IMR-90 (cell line): Measurements from ENCODE around the gene SHLD1. TPM values are rescaled to one million over a fixed set of nuclear protein-coding genes. Genes with fewer than 3 reads are reported as not detected.

Experiments
- ATAC-seq: fragments of 200-7000 bp; cut with Tn5 transposase; 2 replicates; pipeline ENCODE4 v1.9.1; 2020; ENCODE audit warnings: low read depth, mild to moderate bottlenecking, moderate library complexity
- BruUV-seq: library from RNA; stranded (reverse); fragments of 400-500 nt; replicated peaks from 2 replicates; lab custom pipeline; 2021; lab: Mats Ljungman, UMichigan
- CTCF ChIA-PET: fragments of 300-600 bp; formaldehyde crosslinking; extraction: SDS; loops from one replicate; lab custom pipeline; 2021; ENCODE audit warnings: antibody characterized with exemption; lab: Yijun Ruan, JAX
- POLR2A ChIA-PET: fragments of 300-600 bp; sonication (Branson Sonifier 250); formaldehyde crosslinking; loops from one replicate; lab custom pipeline; 2022; ENCODE audit warnings: antibody characterized with exemption; ENCODE audit not compliant: unreplicated experiment; lab: Charles Lee
- DNase-seq: peaks from one replicate; pipeline ENCODE4 v3.0.0; 2013
- H2AFZ ChIP-seq: replicated peaks from 2 replicates; pipeline ENCODE3; 2013; ENCODE audit warnings: low read length, mild to moderate bottlenecking; ENCODE audit not compliant: poor library complexity
- H2AK5ac ChIP-seq: 2 replicates; pipeline ENCODE4 v1.6.1; 2013; ENCODE audit warnings: low read depth, low read length, inconsistent platforms
- H2AK9ac ChIP-seq: replicated peaks from 2 replicates; pipeline ENCODE3; 2013; ENCODE audit warnings: mild to moderate bottlenecking, low read depth, low read length, moderate library complexity; ENCODE audit not compliant: poor library complexity
- H2BK120ac ChIP-seq: 2 replicates; pipeline ENCODE4 v1.6.1; 2013; ENCODE audit warnings: low read depth, low read length, inconsistent platforms
- H2BK15ac ChIP-seq: 3 replicates; pipeline ENCODE4 v1.6.1; 2013; ENCODE audit warnings: low read depth, low read length, inconsistent platforms
- H2BK20ac ChIP-seq: 2 replicates; pipeline ENCODE4 v1.6.1; 2013; ENCODE audit warnings: low read depth, mild to moderate bottlenecking, inconsistent platforms, low read length, moderate library complexity
- H2BK5ac ChIP-seq: 2 replicates; pipeline ENCODE4 v1.6.1; 2013; ENCODE audit warnings: mild to moderate bottlenecking, low read depth, low read length, inconsistent platforms; ENCODE audit not compliant: poor library complexity, severe bottlenecking
- H3K14ac ChIP-seq: replicated peaks from 2 replicates; pipeline ENCODE4 v1.6.1; 2013; ENCODE audit warnings: low read depth, low read length, inconsistent platforms
- H3K18ac ChIP-seq: 2 replicates; pipeline ENCODE4 v1.6.1; 2013; ENCODE audit warnings: low read depth, low read length, control low read depth
- H3K23ac ChIP-seq: 2 replicates; pipeline ENCODE4 v1.6.1; 2013; ENCODE audit warnings: low read depth, low read length, inconsistent platforms
- H3K27ac ChIP-seq: 2 replicates; pipeline ENCODE4 v1.5.1; 2013; ENCODE audit warnings: mild to moderate bottlenecking, control low read depth, low read length; ENCODE audit not compliant: insufficient read depth
- H3K27me3 ChIP-seq: 2 replicates; pipeline ENCODE4 v1.6.1; 2013; ENCODE audit warnings: low read length; ENCODE audit not compliant: control insufficient read depth, insufficient read depth
- H3K36me3 ChIP-seq: 2 replicates; pipeline ENCODE4 v1.6.1; 2013; ENCODE audit warnings: low read length, mixed read lengths; ENCODE audit not compliant: control insufficient read depth, insufficient read depth
- H3K4ac ChIP-seq: 2 replicates; pipeline ENCODE4 v1.6.1; 2013; ENCODE audit warnings: low read depth, low read length, inconsistent platforms
- H3K4me1 ChIP-seq: 2 replicates; pipeline ENCODE4 v1.6.1; 2013; ENCODE audit warnings: low read length, mixed read lengths; ENCODE audit not compliant: control insufficient read depth, insufficient read depth
- H3K4me2 ChIP-seq: 2 replicates; pipeline ENCODE4 v1.6.1; 2013; ENCODE audit warnings: low read depth, mild to moderate bottlenecking, control low read depth, low read length, moderate library complexity
- H3K4me3 ChIP-seq: 2 replicates; pipeline ENCODE4 v1.5.1; 2013; ENCODE audit warnings: low read depth, mild to moderate bottlenecking, control low read depth, low read length, moderate library complexity; ENCODE audit not compliant: insufficient read depth
- H3K56ac ChIP-seq: 2 replicates; pipeline ENCODE4 v1.6.1; 2013; ENCODE audit warnings: low read length, inconsistent platforms; ENCODE audit not compliant: insufficient read depth; ENCODE audit errors: extremely low read depth
- H3K79me1 ChIP-seq, 2 experiments: 2 replicates each; pipeline ENCODE4 v1.6.1; 2013; ENCODE audit warnings: low read length in 2 of 2, inconsistent platforms in 1 of 2, low read depth in 1 of 2
- H3K9ac ChIP-seq: 2 replicates; pipeline ENCODE4 v1.6.1; 2013; ENCODE audit warnings: low read depth, low read length, control low read depth
- H3K9me1 ChIP-seq: 2 replicates; pipeline ENCODE4 v1.6.1; 2013; ENCODE audit warnings: low read length, inconsistent platforms; ENCODE audit not compliant: insufficient read depth
- H3K9me3 ChIP-seq: 2 replicates; pipeline ENCODE4 v1.6.1; 2013; ENCODE audit warnings: low read length; ENCODE audit not compliant: control insufficient read depth, insufficient read depth
- H4K20me1 ChIP-seq: 2 replicates; pipeline ENCODE4 v1.6.1; 2013; ENCODE audit warnings: low read length, inconsistent platforms; ENCODE audit not compliant: insufficient read depth
- H4K5ac ChIP-seq: 2 replicates; pipeline ENCODE4 v1.6.1; 2013; ENCODE audit warnings: mild to moderate bottlenecking, low read depth, low read length, control low read depth
- H4K8ac ChIP-seq, 2 experiments: 2 replicates each; pipeline ENCODE4 v1.6.1; 2013; ENCODE audit warnings: low read depth in 2 of 2, low read length in 2 of 2, control low read depth in 1 of 2, inconsistent platforms in 1 of 2
- H4K91ac ChIP-seq: 2 replicates; pipeline ENCODE4 v1.6.1; 2013; ENCODE audit warnings: low read depth, low read length, inconsistent platforms; ENCODE audit not compliant: insufficient read depth
- BHLHE40 ChIP-seq: fragments of 150-350 bp; IDR thresholded peaks from 2 replicates; pipeline ENCODE4 v1.6.1; 2016; ENCODE audit warnings: mild to moderate bottlenecking, low read depth, low read length
- CHD1 ChIP-seq: IDR thresholded peaks from 2 replicates; pipeline ENCODE4 v1.6.1; 2012; ENCODE audit warnings: low read depth, low read length, improper control_type of control experiment
- FOS ChIP-seq: fragments of 150-350 bp; IDR thresholded peaks from 2 replicates; pipeline ENCODE4 v1.6.1; 2016; ENCODE audit warnings: low read depth, low read length
- MAFK ChIP-seq: IDR thresholded peaks from 2 replicates; pipeline ENCODE4 v1.6.1; 2012; ENCODE audit warnings: low read depth, low read length, improper control_type of control experiment
- MAZ ChIP-seq: IDR thresholded peaks from 2 replicates; pipeline ENCODE4 v1.6.1; 2012; ENCODE audit warnings: low read depth, mild to moderate bottlenecking, low read length, improper control_type of control experiment, moderate library complexity, borderline replicate concordance
- MXI1 ChIP-seq: IDR thresholded peaks from 2 replicates; pipeline ENCODE4 v1.6.1; 2012; ENCODE audit warnings: low read depth, mild to moderate bottlenecking, low read length, moderate library complexity, borderline replicate concordance
- POLR2A ChIP-seq: IDR thresholded peaks from 2 replicates; pipeline ENCODE4 v1.6.1; 2012; ENCODE audit warnings: mild to moderate bottlenecking, low read depth, low read length
- RAD21 ChIP-seq: IDR thresholded peaks from 2 replicates; pipeline ENCODE4 v1.6.1; 2012; ENCODE audit warnings: low read length, improper control_type of control experiment
- RCOR1 ChIP-seq: IDR thresholded peaks from 2 replicates; pipeline ENCODE4 v1.6.1; 2012; ENCODE audit warnings: mild to moderate bottlenecking, low read length, improper control_type of control experiment; ENCODE audit not compliant: insufficient replicate concordance
- RFX5 ChIP-seq: IDR thresholded peaks from 2 replicates; pipeline ENCODE4 v1.8.0; 2012; ENCODE audit warnings: low read depth, mild to moderate bottlenecking, low read length, moderate library complexity
- SMC3 ChIP-seq: fragments of 150-350 bp; IDR thresholded peaks from 2 replicates; pipeline ENCODE4 v1.6.1; 2016; ENCODE audit warnings: low read depth, mild to moderate bottlenecking, antibody characterized with exemption, low read length, moderate library complexity
- WGBS, 2 experiments: methylation state at CpG; one replicate each; pipeline versions ENCODE4 v1.1.5 to v1.1.7; 2013; ENCODE audit warnings: missing lambda C conversion rate in 2 of 2; ENCODE audit not compliant: insufficient read length in 1 of 2; ENCODE audit errors: extremely low coverage in 2 of 2; 5-methylcytosine and 5-hydroxymethylcytosine counted together
- dilution Hi-C: fragments of 300-500 bp; cut with HindIII; formaldehyde crosslinking; loops from one replicate; pipeline ENCODE4 v1.14.3; 2018; ENCODE audit warnings: low sequenced_read_pairs; ENCODE audit not compliant: unreplicated experiment
- in situ Hi-C: fragments of 300-500 bp; cut with MboI; formaldehyde crosslinking; loops from 3 replicates; pipeline ENCODE4 v1.14.3; 2019; ENCODE audit warnings: low sequenced_read_pairs, inconsistent platforms, mixed read lengths
- intact Hi-C: fragments of 100-400 bp; cut with micrococcal nuclease; formaldehyde crosslinking; loops from 2 replicates; pipeline ENCODE4 v1.10.0; 2022
- polyA plus RNA-seq, 3 experiments: library from polyadenylated mRNA; depleted of rRNA; stranded (reverse); fragments of >200 nt; gene quantifications; 2 replicates each; pipeline ENCODE4 v1.2.3, GENCODE V29; 2012; ENCODE audit warnings: low replicate concordance in 1 of 3
- total RNA-seq: library from RNA; depleted of rRNA; stranded (reverse); fragments of >200 nt; gene quantifications from 2 replicates; pipeline ENCODE4 v1.2.3, GENCODE V29; 2012
- TF ChIP-seq, protein P1 (sequence below): conservative IDR thresholded peaks from 2 replicates; pipeline ENCODE4 v1.5.1; 2012; ENCODE audit warnings: mild to moderate bottlenecking, low read depth, low read length, improper control_type of control experiment
- TF ChIP-seq, protein P2 (sequence below): fragments of 150-350 bp; IDR thresholded peaks from 2 replicates; pipeline ENCODE4 v1.6.1; 2016; ENCODE audit warnings: low read depth, mild to moderate bottlenecking, low read length, moderate library complexity, borderline replicate concordance
- TF ChIP-seq, protein P3 (sequence below): fragments of 150-350 bp; IDR thresholded peaks from 2 replicates; pipeline ENCODE4 v1.6.1; 2017; ENCODE audit warnings: mild to moderate bottlenecking, antibody characterized with exemption, low read length, low read depth

SHLD1 gene
- total and polyA plus RNA-seq, 2 of the 4 experiments (the other 2 are of a cell fraction): 2.6 to 3.0 TPM

DNA sequence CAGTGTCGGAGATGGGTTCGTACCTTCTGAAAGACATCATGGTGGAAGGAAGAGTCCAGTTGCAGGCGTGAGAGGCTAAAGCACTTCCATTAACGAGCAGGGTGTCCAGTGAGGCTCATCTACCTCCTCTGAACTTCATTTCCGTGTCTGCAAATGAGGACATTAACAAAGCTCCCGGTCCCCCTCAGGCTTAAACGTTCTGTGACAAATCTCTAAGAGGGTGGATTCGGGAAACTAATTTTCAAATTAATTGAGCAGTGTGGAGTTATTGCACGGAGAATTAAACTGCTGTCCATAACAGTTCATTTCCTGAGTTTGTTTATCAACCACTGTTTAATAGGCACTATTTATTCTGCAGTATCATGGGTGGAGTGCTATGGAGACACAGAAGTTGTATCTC, 132.0 kb downstream of the SHLD1 start:
- Histone ChIP-seq H3K27ac (no peak overlapping the region), H2AK5ac (no peak overlapping the region), H2BK20ac (no peak overlapping the region), H3K4me1 (no peaks in the 10 kb centered on the region), H3K9me1 (no peaks in the 10 kb centered on the region), H3K4me3 (no peak overlapping the region), H3K14ac (no peak overlapping the region), H4K5ac (no peak overlapping the region), H2BK15ac (no peak overlapping the region), H2BK120ac (no peak overlapping the region), H4K91ac (no peak overlapping the region), H2BK5ac (no peak overlapping the region), H3K23ac (no peak overlapping the region), H3K9me3 (no peaks in the 10 kb centered on the region), H4K20me1 (no peaks in the 10 kb centered on the region), H3K4ac (no peak overlapping the region), H2AFZ (no peak overlapping the region), H2AK9ac (no peak overlapping the region), H3K56ac (no peak overlapping the region), H4K8ac (no peak overlapping the region), H3K4me2 (no peak overlapping the region), H3K27me3 (peaks cover 15% of the 10 kb centered on the region), H3K18ac (no peak overlapping the region), H3K36me3 (no peaks in the 10 kb centered on the region), H3K9ac (no peak overlapping the region), H3K79me1 (no peaks in the 10 kb centered on the region)
- no peak for ATAC-seq
- dilution Hi-C loops (no loop called here), in situ Hi-C loops (no loop called here), intact Hi-C loops (no loop called here)
- TF ChIP-seq, protein P1, sequence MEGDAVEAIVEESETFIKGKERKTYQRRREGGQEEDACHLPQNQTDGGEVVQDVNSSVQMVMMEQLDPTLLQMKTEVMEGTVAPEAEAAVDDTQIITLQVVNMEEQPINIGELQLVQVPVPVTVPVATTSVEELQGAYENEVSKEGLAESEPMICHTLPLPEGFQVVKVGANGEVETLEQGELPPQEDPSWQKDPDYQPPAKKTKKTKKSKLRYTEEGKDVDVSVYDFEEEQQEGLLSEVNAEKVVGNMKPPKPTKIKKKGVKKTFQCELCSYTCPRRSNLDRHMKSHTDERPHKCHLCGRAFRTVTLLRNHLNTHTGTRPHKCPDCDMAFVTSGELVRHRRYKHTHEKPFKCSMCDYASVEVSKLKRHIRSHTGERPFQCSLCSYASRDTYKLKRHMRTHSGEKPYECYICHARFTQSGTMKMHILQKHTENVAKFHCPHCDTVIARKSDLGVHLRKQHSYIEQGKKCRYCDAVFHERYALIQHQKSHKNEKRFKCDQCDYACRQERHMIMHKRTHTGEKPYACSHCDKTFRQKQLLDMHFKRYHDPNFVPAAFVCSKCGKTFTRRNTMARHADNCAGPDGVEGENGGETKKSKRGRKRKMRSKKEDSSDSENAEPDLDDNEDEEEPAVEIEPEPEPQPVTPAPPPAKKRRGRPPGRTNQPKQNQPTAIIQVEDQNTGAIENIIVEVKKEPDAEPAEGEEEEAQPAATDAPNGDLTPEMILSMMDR: no peak
- no peak for TF ChIP-seq RCOR1
- TF ChIP-seq MXI1: no peak
- no peak for TF ChIP-seq RFX5
- no peak for TF ChIP-seq MAFK
- no peak for TF ChIP-seq CHD1
- no peak for TF ChIP-seq SMC3
- TF ChIP-seq, protein P2, sequence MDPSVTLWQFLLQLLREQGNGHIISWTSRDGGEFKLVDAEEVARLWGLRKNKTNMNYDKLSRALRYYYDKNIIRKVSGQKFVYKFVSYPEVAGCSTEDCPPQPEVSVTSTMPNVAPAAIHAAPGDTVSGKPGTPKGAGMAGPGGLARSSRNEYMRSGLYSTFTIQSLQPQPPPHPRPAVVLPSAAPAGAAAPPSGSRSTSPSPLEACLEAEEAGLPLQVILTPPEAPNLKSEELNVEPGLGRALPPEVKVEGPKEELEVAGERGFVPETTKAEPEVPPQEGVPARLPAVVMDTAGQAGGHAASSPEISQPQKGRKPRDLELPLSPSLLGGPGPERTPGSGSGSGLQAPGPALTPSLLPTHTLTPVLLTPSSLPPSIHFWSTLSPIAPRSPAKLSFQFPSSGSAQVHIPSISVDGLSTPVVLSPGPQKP: no peak
- TF ChIP-seq, protein P3, sequence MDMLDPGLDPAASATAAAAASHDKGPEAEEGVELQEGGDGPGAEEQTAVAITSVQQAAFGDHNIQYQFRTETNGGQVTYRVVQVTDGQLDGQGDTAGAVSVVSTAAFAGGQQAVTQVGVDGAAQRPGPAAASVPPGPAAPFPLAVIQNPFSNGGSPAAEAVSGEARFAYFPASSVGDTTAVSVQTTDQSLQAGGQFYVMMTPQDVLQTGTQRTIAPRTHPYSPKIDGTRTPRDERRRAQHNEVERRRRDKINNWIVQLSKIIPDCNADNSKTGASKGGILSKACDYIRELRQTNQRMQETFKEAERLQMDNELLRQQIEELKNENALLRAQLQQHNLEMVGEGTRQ: no peak
- TF ChIP-seq POLR2A: no peak
- TF ChIP-seq BHLHE40: no peak
- no peak for TF ChIP-seq RAD21
- no peak for TF ChIP-seq MAZ
- no peak for TF ChIP-seq FOS
- CTCF ChIA-PET: no interaction called here
- BruUV-seq: no TSS peak
- POLR2A ChIA-PET: interaction anchor here (0.5 kb wide), 1 partner anchor 58 kb away, joined by 3 read pairs; no protein-coding TSS in a partner anchor
- DNase-seq: no peak
- 80% methylated on average over 1 of the region's 9 CpGs; no CpG with 5 or more reads in 1 of the 2 experiments for WGBS, 2 experiments
